Measurements from ENCODE around the gene PIK3R2.

PIK3R2 gene

GRCh38 chr19:18203408-18203862, 50.5 kb downstream of the PIK3R2 start:
- peak overlapping the region; percentile 96 for H3K4me3 ChIP-seq (ENCODE audit: low read depth, low read length)
- TF ChIP-seq CTCF (IDR thresholded peaks at IDR 0.05; ENCODE audit: insufficient read depth, low read length, missing control alignments): no peak
- ChIA-PET CTCF (interaction anchor here (1.2 to 11.1 kb wide), 7 partner anchors 10 to 76 kb away, joined by 3 to 217 read pairs (median 5); partner anchors contain the start of gene MPV17L2), POLR2A (interaction anchor here (1.3 to 3.3 kb wide), 2 partner anchors 48 to 78 kb away, joined by 3 to 26 read pairs; partner anchors contain the start of gene JUND)
- no peak for DNase-seq (ENCODE audit: low read depth, low spot score)

DNA sequence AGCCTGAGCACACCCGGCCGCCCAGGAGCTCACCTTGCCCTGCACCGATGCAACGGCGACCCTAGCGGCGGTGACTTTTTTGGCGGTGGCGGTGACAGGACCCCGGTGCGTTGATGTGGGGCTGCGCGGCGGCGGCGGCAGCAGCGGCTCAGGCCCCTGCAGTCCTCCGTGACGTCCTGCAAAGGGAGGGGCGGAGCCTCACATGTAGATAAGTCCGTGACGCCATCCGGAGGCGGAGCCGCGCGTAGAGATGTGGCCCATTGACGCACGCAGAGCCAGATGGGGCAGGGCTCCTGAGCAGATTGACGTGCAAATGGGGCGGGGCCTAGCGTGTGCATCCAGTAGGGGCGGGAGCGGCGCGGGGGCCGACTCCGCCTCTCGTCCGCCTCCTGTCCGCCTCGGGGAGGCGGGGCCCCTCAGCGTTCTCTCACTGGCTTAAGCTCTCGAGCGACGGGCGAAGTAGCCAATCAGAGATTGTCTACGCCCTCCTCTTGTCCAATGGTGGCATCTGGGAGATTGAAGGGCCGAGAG, 51.0 kb downstream of the PIK3R2 start, which contains the start of gene RAB3A:
Gene RAB3A (minus strand): TSS at position 180 of the 531 bp plus-strand sequence. CDS start 1,302 bp downstream, outside the sequence.
- H3K4me3 ChIP-seq (ENCODE audit: low read depth, low read length): peak within 1 kb of the TSS; percentile 96
- TF ChIP-seq CTCF (IDR thresholded peaks at IDR 0.05; ENCODE audit: insufficient read depth, low read length, missing control alignments): no peak
- POLR2A ChIA-PET: interaction anchor here (1.3 to 3.3 kb wide), 2 partner anchors 48 to 77 kb away, joined by 3 to 26 read pairs; partner anchors contain the start of gene JUND
- DNase-seq (ENCODE audit: low read depth, low spot score): peak; percentile 99
- CTCF ChIA-PET: interaction anchor here (1.2 to 11.1 kb wide), 8 partner anchors 10 to 76 kb away, joined by 3 to 217 read pairs (median 6); partner anchors contain the start of gene MPV17L2

DNA sequence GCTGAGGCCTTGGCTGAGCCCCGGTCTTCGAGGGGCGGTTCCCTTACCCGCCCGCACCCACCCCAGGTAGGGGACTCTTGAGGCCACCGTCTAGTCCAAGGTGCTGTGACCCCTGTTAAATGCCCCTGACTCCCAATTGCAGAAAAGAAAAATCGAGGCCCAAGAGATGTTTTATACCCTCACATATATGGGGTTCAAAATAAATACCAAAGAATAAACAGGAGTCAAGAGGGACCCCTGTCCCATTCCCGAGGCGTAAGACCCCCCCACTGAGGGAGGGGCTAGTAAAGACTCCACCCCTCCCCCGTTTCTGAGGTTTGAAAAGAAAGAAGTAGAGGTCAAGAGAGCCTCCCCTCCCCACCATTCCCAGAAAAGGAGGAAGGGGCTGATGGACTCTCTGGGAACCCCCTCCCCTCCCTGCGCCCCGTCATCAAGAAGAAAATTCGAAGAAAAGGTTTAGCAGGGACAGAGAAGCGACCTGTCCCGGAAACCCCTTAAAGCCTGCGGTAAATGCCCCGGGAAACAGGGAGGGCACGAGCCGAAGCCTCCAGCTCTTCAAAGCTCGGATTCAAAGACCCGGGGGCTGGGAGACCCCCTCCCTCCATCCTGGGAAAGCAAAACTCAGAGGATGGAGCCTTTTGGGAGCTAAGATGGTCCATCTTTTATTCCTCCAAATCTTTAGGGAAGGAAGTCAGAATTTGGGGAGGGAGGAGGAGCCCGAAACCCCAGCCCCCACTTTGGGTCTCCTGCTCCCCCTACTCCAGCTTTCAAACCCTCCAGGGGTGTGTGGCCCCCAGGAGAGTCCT, 51.6 kb downstream of the PIK3R2 start:
- POLR2A ChIA-PET: interaction anchor here (0.9 to 3.3 kb wide), 4 partner anchors 20 to 77 kb away, joined by 3 to 26 read pairs (median 4); partner anchors contain the start of gene JUND
- no peak for TF ChIP-seq CTCF (IDR thresholded peaks at IDR 0.05; ENCODE audit: insufficient read depth, low read length, missing control alignments)
- CTCF ChIA-PET: interaction anchor here (1.1 to 11.1 kb wide), 10 partner anchors 11 to 145 kb away, joined by 3 to 217 read pairs (median 6); partner anchors contain the start of gene MPV17L2
- DNase-seq (ENCODE audit: low read depth, low spot score): no peak
- peak overlapping the region; percentile 71 for H3K4me3 ChIP-seq (ENCODE audit: low read depth, low read length)

DNA sequence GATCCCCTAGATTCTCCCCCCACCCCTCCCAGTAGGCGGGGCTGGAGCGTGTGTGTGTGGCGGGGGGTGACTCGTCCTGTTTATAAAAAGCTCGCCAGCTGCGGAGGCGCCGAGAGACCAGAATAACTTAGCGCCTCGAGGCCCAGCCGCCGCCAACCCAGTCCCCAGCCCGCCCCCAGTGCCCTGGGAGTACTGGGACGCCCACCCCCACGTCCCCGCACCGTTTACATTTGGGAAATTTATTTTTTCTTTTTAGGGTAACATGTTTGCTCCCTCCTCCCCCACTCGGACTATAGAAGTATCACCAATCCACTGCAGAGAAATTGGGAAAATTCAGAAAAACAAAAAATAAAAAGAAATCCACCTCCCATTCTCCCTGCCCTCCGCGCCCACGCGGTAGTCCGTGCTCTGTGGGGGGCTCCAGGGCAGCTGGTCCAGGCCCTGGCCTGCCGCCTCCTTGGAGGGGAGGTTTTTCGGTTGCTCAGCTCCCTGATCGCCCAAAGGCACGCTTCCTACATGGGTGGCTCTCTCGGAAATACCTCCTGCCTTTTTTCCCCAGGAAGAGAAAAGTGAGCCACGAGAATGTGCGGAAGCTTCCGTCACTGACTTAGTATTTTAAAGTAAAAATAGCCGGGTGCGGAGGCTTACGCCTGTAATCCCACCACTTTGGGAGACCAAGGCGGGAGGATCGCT, 52.4 kb downstream of the PIK3R2 start:
- H3K4me3 ChIP-seq (ENCODE audit: low read depth, low read length): peak overlapping the region; percentile 71
- ChIA-PET CTCF (interaction anchor here (1.1 to 11.1 kb wide), 11 partner anchors 12 to 209 kb away, joined by 3 to 217 read pairs (median 5); partner anchors contain the start of gene MPV17L2), POLR2A (interaction anchor here (0.9 to 3.3 kb wide), 4 partner anchors 19 to 76 kb away, joined by 3 to 26 read pairs (median 4); partner anchors contain the start of gene JUND)
- no peak for DNase-seq (ENCODE audit: low read depth, low spot score)
- no peak for TF ChIP-seq CTCF (IDR thresholded peaks at IDR 0.05; ENCODE audit: insufficient read depth, low read length, missing control alignments)

- POLR2A ChIA-PET: interaction anchor here (1.2 to 3.3 kb wide), 3 partner anchors 18 to 75 kb away, joined by 3 to 26 read pairs (median 4); partner anchors contain the start of gene JUND
- CTCF ChIA-PET: interaction anchor here (1.2 to 11.1 kb wide), 9 partner anchors 12 to 208 kb away, joined by 3 to 217 read pairs (median 8); partner anchors contain the start of gene MPV17L2
- no peak for DNase-seq (ENCODE audit: low read depth, low spot score)
- H3K4me3 ChIP-seq (ENCODE audit: low read depth, low read length): 0 out of 2 replicates have a peak overlapping the region, but pooled peaks have one; percentile 71
- TF ChIP-seq CTCF (IDR thresholded peaks at IDR 0.05; ENCODE audit: insufficient read depth, low read length, missing control alignments): no peak
Observed at GRCh38 chr19:18206018-18206417, 53.1 kb downstream of the PIK3R2 start.

Data from AG04449 (cell line).